GM21515 (cell line): Measurements from ENCODE around the gene RSBN1.
"Not testable (repeated sequence)": the region's sequence is repeated elsewhere in the genome, so short reads cannot be mapped to it uniquely, and the experiment has no call there.

Experiments used
- ATAC-seq: cut with Tn5 transposase; IDR thresholded peaks from one replicate; pipeline ENCODE4 v1.9.1; 2021; ENCODE audit not compliant: unreplicated experiment

The RSBN1 gene

GRCh38 chr1:113783254-113784103, 28.8 kb downstream of the RSBN1 start:
- peak; percentile 66 for ATAC-seq

- no peak for ATAC-seq
Observed at GRCh38 chr1:113782406-113782805, 29.9 kb downstream of the RSBN1 start.

- peak; percentile 49 for ATAC-seq
Observed at GRCh38 chr1:113780374-113781146, 31.7 kb downstream of the RSBN1 start.

- ATAC-seq, result no peak
Observed at GRCh38 chr1:113779542-113779941, 32.7 kb downstream of the RSBN1 start.

- no peak for ATAC-seq
Observed at GRCh38 chr1:113777561-113777960, 34.7 kb downstream of the RSBN1 start.

- ATAC-seq, result no peak
Observed at GRCh38 chr1:113770031-113770430, 42.2 kb downstream of the RSBN1 start.

GRCh38 chr1:113769601-113769970, 42.7 kb downstream of the RSBN1 start:
- no peak for ATAC-seq

GRCh38 chr1:113768916-113769600, 43.2 kb downstream of the RSBN1 start:
- no peak for ATAC-seq

GRCh38 chr1:113765306-113766230, 46.7 kb downstream of the RSBN1 start:
- no peak for ATAC-seq

GRCh38 chr1:113763661-113764060, 48.6 kb downstream of the RSBN1 start:
- no peak for ATAC-seq

- ATAC-seq, result no peak
Observed at GRCh38 chr1:113761937-113762336, 50.3 kb downstream of the RSBN1 start.

GRCh38 chr1:113760102-113761080, 51.9 kb downstream of the RSBN1 start:
- no peak for ATAC-seq

- peak; percentile 75 for ATAC-seq
Observed at GRCh38 chr1:113759333-113760101, 52.8 kb downstream of the RSBN1 start, which contains the start of gene PHTF1. PHTF1 (minus strand) TSS chr1:113759486; CDS start chr1:113758703, 783 bp downstream.

- peak; percentile 65 for ATAC-seq
Observed at GRCh38 chr1:113758631-113759332, 53.5 kb downstream of the RSBN1 start.

GRCh38 chr1:113756461-113756860, 55.8 kb downstream of the RSBN1 start:
- ATAC-seq, result no peak

- not testable (repeated sequence) for ATAC-seq
Observed at GRCh38 chr1:113753333-113753732, 58.9 kb downstream of the RSBN1 start.

- no peak for ATAC-seq
Observed at GRCh38 chr1:113751516-113751915, 60.8 kb downstream of the RSBN1 start.

- no peak for ATAC-seq
Observed at GRCh38 chr1:113751114-113751513, 61.2 kb downstream of the RSBN1 start.
